Sigmoid colon (tissue), 4 donors: ENCODE measurements around the gene FOXS1.

Experiments used
- EP300 ChIP-seq, 4 donors: sonication (generic); formaldehyde crosslinking; IDR thresholded peaks; one replicate each; pipeline ENCODE4 v1.6.1; 2017; ENCODE audit warnings: antibody characterized with exemption in 4 of 4
- POLR2A ChIP-seq, 2 donors: fragments of 450-650 bp; IDR thresholded peaks; one replicate each; pipeline ENCODE4 v1.6.1; 2016; ENCODE audit warnings: antibody characterized with exemption in 2 of 2, mild to moderate bottlenecking in 2 of 2, moderate library complexity in 2 of 2
- TF ChIP-seq, protein P1 (sequence below), 4 experiments: fragments of 450-650 bp in 3 of 4; fragments of 200-600 bp in 1 of 4; IDR thresholded peaks; one replicate each; pipeline ENCODE4 v1.5.1; 2016 to 2019; ENCODE audit warnings: antibody characterized with exemption in 4 of 4, mild to moderate bottlenecking in 3 of 4, moderate library complexity in 2 of 4

DNA sequence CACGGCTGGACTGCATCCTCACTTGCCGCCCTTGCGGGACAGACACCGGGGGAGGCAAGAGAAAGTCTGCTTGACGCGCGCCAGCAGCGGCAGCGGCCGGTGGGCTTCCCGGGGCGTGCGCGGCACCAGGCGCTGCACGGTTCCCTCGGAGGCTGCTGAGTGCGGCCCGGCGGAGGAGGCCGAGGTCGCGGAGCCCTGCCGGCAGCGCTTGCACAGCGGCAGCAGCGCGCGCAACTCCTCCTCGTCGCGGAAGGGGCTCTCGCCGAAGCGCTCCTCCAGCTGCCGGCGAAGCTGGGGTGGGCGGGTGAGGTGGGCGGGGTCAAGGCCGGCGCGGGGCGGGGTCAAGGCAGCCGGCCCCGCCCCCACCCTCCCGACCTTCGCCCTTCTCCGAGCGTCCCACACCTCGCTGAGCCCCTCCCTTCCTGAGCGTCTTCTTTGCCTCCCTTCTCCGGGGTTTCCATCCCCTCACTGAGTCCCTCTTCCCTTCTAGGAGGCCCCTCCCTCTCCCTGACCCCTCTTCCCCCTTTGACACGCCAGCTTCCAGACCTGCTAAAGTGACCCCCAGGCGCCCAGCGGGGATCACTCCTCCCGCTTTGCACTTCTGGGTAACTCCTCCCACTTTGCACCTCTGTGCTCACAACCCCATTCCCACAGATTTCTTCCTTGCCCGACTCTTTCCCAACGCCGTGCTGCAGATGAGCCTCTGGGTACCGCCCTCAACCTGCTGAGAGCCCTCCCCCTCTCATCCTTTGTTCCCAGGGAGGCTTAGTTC is 16.2 kb upstream of the FOXS1 start:
- TF ChIP-seq, protein P1, sequence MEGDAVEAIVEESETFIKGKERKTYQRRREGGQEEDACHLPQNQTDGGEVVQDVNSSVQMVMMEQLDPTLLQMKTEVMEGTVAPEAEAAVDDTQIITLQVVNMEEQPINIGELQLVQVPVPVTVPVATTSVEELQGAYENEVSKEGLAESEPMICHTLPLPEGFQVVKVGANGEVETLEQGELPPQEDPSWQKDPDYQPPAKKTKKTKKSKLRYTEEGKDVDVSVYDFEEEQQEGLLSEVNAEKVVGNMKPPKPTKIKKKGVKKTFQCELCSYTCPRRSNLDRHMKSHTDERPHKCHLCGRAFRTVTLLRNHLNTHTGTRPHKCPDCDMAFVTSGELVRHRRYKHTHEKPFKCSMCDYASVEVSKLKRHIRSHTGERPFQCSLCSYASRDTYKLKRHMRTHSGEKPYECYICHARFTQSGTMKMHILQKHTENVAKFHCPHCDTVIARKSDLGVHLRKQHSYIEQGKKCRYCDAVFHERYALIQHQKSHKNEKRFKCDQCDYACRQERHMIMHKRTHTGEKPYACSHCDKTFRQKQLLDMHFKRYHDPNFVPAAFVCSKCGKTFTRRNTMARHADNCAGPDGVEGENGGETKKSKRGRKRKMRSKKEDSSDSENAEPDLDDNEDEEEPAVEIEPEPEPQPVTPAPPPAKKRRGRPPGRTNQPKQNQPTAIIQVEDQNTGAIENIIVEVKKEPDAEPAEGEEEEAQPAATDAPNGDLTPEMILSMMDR (IDR thresholded peaks at IDR 0.05): no peak
- TF ChIP-seq EP300 (IDR thresholded peaks at IDR 0.05) (no peak), POLR2A (IDR thresholded peaks at IDR 0.05) (no peak)
